ENCODE measurements around the gene CSTF3. TPM values are rescaled to one million over a fixed set of nuclear protein-coding genes. Genes with fewer than 3 reads are reported as not detected.

Gene CSTF3
- total and polyA plus RNA-seq, 2 of the 4 experiments (the other 2 are of a cell fraction), result 14.5 to 23.4 TPM

DNA sequence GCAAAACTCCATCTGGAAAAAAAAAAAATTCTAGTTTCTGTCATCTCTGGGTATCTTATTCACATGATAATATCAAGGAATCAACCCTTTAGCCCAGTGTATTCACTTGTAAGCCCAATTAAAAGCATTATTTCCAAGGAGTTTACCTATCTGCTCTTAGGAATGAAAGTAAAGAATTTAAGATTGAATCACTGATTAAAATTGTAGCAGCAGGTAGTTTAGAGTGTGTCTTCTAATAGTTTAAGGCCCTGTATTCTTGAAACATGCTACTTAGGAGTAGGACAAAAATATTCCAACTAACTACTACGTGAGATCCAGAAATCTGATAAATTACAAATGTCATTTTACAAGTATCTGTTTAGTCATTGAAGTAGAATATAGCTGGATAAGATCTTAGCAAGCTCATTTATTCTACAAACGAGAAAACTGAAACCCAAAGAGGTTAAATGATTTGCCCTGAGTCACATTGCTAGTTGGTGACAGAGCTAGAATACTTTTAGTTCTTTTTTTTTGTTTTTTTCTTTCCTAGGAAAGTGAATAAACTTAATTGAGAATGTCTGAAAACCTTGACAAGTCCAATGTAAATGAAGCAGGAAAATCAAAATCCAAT is 118.0 kb downstream of the CSTF3 start:
- no peak overlapping the region for H2BK15ac ChIP-seq (ENCODE audit: low read depth, low read length)
- peaks cover 12% of the 10 kb centered on the region for H3K36me3 ChIP-seq (ENCODE audit: control insufficient read depth, insufficient read depth, low read length)
- ChIA-PET POLR2A (ENCODE audit: unreplicated experiment) (no interaction called here), CTCF (no interaction called here)
- H4K8ac ChIP-seq (ENCODE audit: low read depth in 2 of 2, low read length in 2 of 2), result no peak overlapping the region
- no peak for DNase-seq
- no CpG with 5 or more reads among the region's 2 CpGs for WGBS, 2 experiments (ENCODE audit: extremely low coverage in 2 of 2, insufficient read length in 1 of 2)
- H2AFZ ChIP-seq (replicated peaks; ENCODE audit: low read length, poor library complexity), result no peak overlapping the region
- no peaks in the 10 kb centered on the region for H3K9me1 ChIP-seq (ENCODE audit: insufficient read depth, low read length)
- H4K20me1 ChIP-seq (ENCODE audit: insufficient read depth, low read length), result no peaks in the 10 kb centered on the region; the same call in 1 of the 2 replicates
- H3K4ac ChIP-seq (ENCODE audit: low read depth, low read length), result no peak overlapping the region
- no peak overlapping the region for H3K23ac ChIP-seq (ENCODE audit: low read depth, low read length)
- dilution Hi-C loops (cut with HindIII; ENCODE audit: low sequenced_read_pairs, unreplicated experiment) (no loop called here), intact Hi-C loops (cut with micrococcal nuclease) (no loop called here), in situ Hi-C loops (cut with MboI; ENCODE audit: low sequenced_read_pairs) (no loop called here)
- peaks cover 29 to 53% of the 10 kb centered on the region in 2 experiments for H3K79me1 ChIP-seq (ENCODE audit: low read depth in 1 of 2, low read length in 2 of 2)
- H2AK9ac ChIP-seq (replicated peaks; ENCODE audit: low read depth, low read length, poor library complexity), result no peak overlapping the region
- TF ChIP-seq RCOR1 (IDR thresholded peaks at IDR 0.05; ENCODE audit: insufficient replicate concordance, low read length) (no peak), SMC3 (IDR thresholded peaks at IDR 0.05; ENCODE audit: low read depth, low read length) (no peak), BHLHE40 (IDR thresholded peaks at IDR 0.05; ENCODE audit: low read depth, low read length) (no peak), CEBPB (IDR thresholded peaks at IDR 0.05; ENCODE audit: low read depth, low read length) (no peak), NFE2L2 (IDR thresholded peaks at IDR 0.05; ENCODE audit: low read depth, low read length) (no peak), CHD1 (IDR thresholded peaks at IDR 0.05; ENCODE audit: low read depth, low read length) (no peak), MAZ (IDR thresholded peaks at IDR 0.05; ENCODE audit: borderline replicate concordance, low read depth, low read length) (no peak), RFX5 (IDR thresholded peaks at IDR 0.05; ENCODE audit: low read depth, low read length) (no peak), MAFK (IDR thresholded peaks at IDR 0.05; ENCODE audit: low read depth, low read length) (no peak), FOS (IDR thresholded peaks at IDR 0.05; ENCODE audit: low read depth, low read length) (no peak), RAD21 (IDR thresholded peaks at IDR 0.05; ENCODE audit: low read length) (no peak), MXI1 (IDR thresholded peaks at IDR 0.05; ENCODE audit: borderline replicate concordance, low read depth, low read length) (no peak), POLR2A (IDR thresholded peaks at IDR 0.05; ENCODE audit: low read depth, low read length) (no peak)
- TF ChIP-seq, protein P1, sequence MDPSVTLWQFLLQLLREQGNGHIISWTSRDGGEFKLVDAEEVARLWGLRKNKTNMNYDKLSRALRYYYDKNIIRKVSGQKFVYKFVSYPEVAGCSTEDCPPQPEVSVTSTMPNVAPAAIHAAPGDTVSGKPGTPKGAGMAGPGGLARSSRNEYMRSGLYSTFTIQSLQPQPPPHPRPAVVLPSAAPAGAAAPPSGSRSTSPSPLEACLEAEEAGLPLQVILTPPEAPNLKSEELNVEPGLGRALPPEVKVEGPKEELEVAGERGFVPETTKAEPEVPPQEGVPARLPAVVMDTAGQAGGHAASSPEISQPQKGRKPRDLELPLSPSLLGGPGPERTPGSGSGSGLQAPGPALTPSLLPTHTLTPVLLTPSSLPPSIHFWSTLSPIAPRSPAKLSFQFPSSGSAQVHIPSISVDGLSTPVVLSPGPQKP (IDR thresholded peaks at IDR 0.05; ENCODE audit: borderline replicate concordance, low read depth, low read length), result no peak
- TF ChIP-seq, protein P2, sequence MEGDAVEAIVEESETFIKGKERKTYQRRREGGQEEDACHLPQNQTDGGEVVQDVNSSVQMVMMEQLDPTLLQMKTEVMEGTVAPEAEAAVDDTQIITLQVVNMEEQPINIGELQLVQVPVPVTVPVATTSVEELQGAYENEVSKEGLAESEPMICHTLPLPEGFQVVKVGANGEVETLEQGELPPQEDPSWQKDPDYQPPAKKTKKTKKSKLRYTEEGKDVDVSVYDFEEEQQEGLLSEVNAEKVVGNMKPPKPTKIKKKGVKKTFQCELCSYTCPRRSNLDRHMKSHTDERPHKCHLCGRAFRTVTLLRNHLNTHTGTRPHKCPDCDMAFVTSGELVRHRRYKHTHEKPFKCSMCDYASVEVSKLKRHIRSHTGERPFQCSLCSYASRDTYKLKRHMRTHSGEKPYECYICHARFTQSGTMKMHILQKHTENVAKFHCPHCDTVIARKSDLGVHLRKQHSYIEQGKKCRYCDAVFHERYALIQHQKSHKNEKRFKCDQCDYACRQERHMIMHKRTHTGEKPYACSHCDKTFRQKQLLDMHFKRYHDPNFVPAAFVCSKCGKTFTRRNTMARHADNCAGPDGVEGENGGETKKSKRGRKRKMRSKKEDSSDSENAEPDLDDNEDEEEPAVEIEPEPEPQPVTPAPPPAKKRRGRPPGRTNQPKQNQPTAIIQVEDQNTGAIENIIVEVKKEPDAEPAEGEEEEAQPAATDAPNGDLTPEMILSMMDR (conservative IDR thresholded peaks at IDR 0.05; ENCODE audit: low read depth, low read length), result no peak
- TF ChIP-seq, protein P3, sequence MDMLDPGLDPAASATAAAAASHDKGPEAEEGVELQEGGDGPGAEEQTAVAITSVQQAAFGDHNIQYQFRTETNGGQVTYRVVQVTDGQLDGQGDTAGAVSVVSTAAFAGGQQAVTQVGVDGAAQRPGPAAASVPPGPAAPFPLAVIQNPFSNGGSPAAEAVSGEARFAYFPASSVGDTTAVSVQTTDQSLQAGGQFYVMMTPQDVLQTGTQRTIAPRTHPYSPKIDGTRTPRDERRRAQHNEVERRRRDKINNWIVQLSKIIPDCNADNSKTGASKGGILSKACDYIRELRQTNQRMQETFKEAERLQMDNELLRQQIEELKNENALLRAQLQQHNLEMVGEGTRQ (IDR thresholded peaks at IDR 0.05; ENCODE audit: low read depth, low read length), result no peak
- no peak overlapping the region for H4K91ac ChIP-seq (ENCODE audit: insufficient read depth, low read depth, low read length)
- H3K4me2 ChIP-seq (ENCODE audit: low read depth, low read length), result no peak overlapping the region
- H2BK5ac ChIP-seq (ENCODE audit: low read depth, low read length, poor library complexity, severe bottlenecking), result no peak overlapping the region
- no peak overlapping the region for H2BK20ac ChIP-seq (ENCODE audit: low read depth, low read length)
- H4K5ac ChIP-seq (ENCODE audit: low read depth, low read length), result no peak overlapping the region
- no peak overlapping the region for H3K9ac ChIP-seq (ENCODE audit: low read depth, low read length)
- no peak overlapping the region for H2AK5ac ChIP-seq (ENCODE audit: low read depth, low read length)
- BruUV-seq (replicated peaks), result no TSS peak
- H3K18ac ChIP-seq (ENCODE audit: low read depth, low read length), result no peak overlapping the region
- no peak overlapping the region for H3K56ac ChIP-seq (ENCODE audit: extremely low read depth, insufficient read depth, low read length)
- H3K4me1 ChIP-seq (ENCODE audit: control insufficient read depth, insufficient read depth, low read length), result peaks cover 8% of the 10 kb centered on the region; the same call in 1 of the 2 replicates
- no peaks in the 10 kb centered on the region for H3K27me3 ChIP-seq (ENCODE audit: control insufficient read depth, insufficient read depth, low read length)
- no peak overlapping the region for H3K27ac ChIP-seq (ENCODE audit: insufficient read depth, low read length)
- H2BK120ac ChIP-seq (ENCODE audit: low read depth, low read length), result no peak overlapping the region
- H3K14ac ChIP-seq (replicated peaks; ENCODE audit: low read depth, low read length), result no peak overlapping the region
- no peak overlapping the region for H3K4me3 ChIP-seq (ENCODE audit: insufficient read depth, low read depth, low read length)
- no peaks in the 10 kb centered on the region for H3K9me3 ChIP-seq (ENCODE audit: control insufficient read depth, insufficient read depth, low read length)
- no peak for ATAC-seq (ENCODE audit: low read depth)
